ENCODE data around the gene TNS1. TPM values are rescaled to one million over a fixed set of nuclear protein-coding genes. Genes with fewer than 3 reads are reported as not detected.

The TNS1 gene
- total RNA-seq, 1 experiment from 2014 or later = 4.5 TPM

DNA sequence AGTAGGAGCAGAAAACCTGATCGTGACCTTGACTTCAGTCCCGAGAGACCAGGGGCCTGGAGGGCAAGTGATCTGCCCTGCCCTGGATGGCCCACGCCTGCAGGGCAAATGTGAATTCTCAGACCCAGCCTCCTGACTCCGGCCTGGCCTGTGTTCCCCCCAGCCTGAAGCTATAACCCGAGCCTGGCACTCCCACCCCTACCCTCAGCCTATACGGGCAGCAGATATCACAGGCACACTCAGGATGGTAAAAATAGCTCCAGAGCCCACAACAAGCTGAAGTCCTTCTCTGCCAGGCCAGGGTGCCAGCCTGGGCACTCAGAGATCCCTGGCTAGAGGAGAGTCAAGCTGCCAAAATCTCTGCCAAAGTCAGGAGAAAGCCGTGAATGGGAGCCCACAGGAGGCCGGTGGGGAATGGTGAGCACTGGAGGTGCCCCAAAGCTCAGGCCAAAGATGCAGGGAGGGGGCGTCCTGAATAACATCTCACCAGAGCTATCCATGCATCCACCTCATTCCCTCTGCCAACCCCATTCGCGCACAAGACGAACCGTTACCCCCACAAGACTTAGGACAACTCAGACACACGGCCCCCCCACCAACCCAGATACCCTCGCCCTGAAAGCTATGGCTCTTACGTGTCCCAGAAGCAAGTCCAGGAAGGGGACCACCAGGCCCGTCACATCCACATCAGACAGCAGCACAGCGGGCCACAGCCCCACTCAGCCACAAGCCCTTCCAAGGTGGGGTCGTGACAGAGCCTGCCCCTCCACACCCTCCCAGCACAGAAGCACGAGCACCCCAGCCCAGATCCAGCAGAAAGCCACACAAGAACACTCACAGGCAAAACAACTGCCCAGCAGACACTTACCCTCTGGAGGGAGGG, 144.9 kb downstream of the TNS1 start:
- ChIA-PET CTCF (interaction anchor here (0.7 to 4.4 kb wide), 10 partner anchors 21 to 136 kb away, joined by 4 to 21 read pairs (median 6); no protein-coding TSS in a partner anchor), POLR2A (no interaction called here)
- Mint-ChIP-seq H3K4me1 (peaks cover 30% of the 10 kb centered on the region), H3K27ac (no peak overlapping the region), H3K4me3 (no peak overlapping the region), H3K27me3 (ENCODE audit: low read depth) (no peaks in the 10 kb centered on the region), H3K9me3 (no peaks in the 10 kb centered on the region), H3K36me3 (no peaks in the 10 kb centered on the region)
- TF ChIP-seq, protein P1, sequence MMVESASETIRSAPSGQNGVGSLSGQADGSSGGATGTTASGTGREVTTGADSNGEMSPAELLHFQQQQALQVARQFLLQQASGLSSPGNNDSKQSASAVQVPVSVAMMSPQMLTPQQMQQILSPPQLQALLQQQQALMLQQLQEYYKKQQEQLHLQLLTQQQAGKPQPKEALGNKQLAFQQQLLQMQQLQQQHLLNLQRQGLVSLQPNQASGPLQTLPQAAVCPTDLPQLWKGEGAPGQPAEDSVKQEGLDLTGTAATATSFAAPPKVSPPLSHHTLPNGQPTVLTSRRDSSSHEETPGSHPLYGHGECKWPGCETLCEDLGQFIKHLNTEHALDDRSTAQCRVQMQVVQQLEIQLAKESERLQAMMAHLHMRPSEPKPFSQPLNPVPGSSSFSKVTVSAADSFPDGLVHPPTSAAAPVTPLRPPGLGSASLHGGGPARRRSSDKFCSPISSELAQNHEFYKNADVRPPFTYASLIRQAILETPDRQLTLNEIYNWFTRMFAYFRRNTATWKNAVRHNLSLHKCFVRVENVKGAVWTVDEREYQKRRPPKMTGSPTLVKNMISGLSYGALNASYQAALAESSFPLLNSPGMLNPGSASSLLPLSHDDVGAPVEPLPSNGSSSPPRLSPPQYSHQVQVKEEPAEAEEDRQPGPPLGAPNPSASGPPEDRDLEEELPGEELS (CRISPR knock-in tag; IDR thresholded peaks at IDR 0.05) = no peak
- TF ChIP-seq STAT6 (CRISPR knock-in tag; conservative IDR thresholded peaks at IDR 0.05; ENCODE audit: low read depth) (no peak), NR3C1 (CRISPR knock-in tag; conservative IDR thresholded peaks at IDR 0.05; ENCODE audit: low read depth) (no peak)
- DNase-seq (ENCODE audit: low spot score) (no peak), ATAC-seq (no peak; the same call in 1 of the 2 replicates)

DNA sequence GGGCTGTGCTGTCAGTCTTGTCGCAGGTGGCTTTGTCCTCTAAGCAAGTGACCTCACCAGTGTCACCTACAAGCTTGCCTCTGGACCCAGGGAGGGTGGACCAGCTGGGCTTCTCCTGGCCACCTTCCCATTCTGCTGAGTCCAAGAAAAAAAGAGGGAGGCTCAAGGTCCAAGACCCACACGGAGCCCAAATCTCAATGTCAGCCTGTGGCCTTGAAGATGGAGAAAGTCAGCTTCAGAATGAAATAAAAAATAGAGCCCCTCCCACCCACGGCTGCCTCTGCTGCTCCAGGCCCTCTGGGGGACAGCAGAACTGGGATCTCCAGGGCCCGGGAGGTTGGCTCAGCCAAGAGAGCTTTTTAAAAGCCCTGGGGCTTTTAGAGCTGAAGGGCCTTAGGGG, 145.9 kb downstream of the TNS1 start:
- ChIA-PET POLR2A (no interaction called here), CTCF (interaction anchor here (2.0 to 4.4 kb wide), 4 partner anchors 30 to 137 kb away, joined by 7 to 21 read pairs (median 13); no protein-coding TSS in a partner anchor)
- Mint-ChIP-seq H3K9me3 (no peaks in the 10 kb centered on the region), H3K27ac (no peak overlapping the region), H3K4me3 (no peak overlapping the region), H3K27me3 (ENCODE audit: low read depth) (no peaks in the 10 kb centered on the region), H3K4me1 (peaks cover 24% of the 10 kb centered on the region), H3K36me3 (no peaks in the 10 kb centered on the region)
- DNase-seq (ENCODE audit: low spot score) (no peak), ATAC-seq (no peak)
- no peak for TF ChIP-seq SMAD4 (CRISPR knock-in tag; IDR thresholded peaks at IDR 0.05)
- no peak for TF ChIP-seq STAT6 (CRISPR knock-in tag; conservative IDR thresholded peaks at IDR 0.05; ENCODE audit: low read depth)
- TF ChIP-seq RELA (CRISPR knock-in tag; IDR thresholded peaks at IDR 0.05; ENCODE audit: borderline replicate concordance) = no peak
- TF ChIP-seq ZNF232 (CRISPR knock-in tag; IDR thresholded peaks at IDR 0.05) = no peak
- no peak for TF ChIP-seq PRRX2 (CRISPR knock-in tag; IDR thresholded peaks at IDR 0.05)
- TF ChIP-seq ZNF281 (CRISPR knock-in tag; IDR thresholded peaks at IDR 0.05) = no peak
- TF ChIP-seq, protein P2, sequence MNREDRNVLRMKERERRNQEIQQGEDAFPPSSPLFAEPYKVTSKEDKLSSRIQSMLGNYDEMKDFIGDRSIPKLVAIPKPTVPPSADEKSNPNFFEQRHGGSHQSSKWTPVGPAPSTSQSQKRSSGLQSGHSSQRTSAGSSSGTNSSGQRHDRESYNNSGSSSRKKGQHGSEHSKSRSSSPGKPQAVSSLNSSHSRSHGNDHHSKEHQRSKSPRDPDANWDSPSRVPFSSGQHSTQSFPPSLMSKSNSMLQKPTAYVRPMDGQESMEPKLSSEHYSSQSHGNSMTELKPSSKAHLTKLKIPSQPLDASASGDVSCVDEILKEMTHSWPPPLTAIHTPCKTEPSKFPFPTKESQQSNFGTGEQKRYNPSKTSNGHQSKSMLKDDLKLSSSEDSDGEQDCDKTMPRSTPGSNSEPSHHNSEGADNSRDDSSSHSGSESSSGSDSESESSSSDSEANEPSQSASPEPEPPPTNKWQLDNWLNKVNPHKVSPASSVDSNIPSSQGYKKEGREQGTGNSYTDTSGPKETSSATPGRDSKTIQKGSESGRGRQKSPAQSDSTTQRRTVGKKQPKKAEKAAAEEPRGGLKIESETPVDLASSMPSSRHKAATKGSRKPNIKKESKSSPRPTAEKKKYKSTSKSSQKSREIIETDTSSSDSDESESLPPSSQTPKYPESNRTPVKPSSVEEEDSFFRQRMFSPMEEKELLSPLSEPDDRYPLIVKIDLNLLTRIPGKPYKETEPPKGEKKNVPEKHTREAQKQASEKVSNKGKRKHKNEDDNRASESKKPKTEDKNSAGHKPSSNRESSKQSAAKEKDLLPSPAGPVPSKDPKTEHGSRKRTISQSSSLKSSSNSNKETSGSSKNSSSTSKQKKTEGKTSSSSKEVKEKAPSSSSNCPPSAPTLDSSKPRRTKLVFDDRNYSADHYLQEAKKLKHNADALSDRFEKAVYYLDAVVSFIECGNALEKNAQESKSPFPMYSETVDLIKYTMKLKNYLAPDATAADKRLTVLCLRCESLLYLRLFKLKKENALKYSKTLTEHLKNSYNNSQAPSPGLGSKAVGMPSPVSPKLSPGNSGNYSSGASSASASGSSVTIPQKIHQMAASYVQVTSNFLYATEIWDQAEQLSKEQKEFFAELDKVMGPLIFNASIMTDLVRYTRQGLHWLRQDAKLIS (CRISPR knock-in tag; IDR thresholded peaks at IDR 0.05; ENCODE audit: borderline replicate concordance) = no peak
- TF ChIP-seq GRHL2 (CRISPR knock-in tag; IDR thresholded peaks at IDR 0.05; ENCODE audit: insufficient replicate concordance, severe bottlenecking) = no peak
- TF ChIP-seq, protein P3, sequence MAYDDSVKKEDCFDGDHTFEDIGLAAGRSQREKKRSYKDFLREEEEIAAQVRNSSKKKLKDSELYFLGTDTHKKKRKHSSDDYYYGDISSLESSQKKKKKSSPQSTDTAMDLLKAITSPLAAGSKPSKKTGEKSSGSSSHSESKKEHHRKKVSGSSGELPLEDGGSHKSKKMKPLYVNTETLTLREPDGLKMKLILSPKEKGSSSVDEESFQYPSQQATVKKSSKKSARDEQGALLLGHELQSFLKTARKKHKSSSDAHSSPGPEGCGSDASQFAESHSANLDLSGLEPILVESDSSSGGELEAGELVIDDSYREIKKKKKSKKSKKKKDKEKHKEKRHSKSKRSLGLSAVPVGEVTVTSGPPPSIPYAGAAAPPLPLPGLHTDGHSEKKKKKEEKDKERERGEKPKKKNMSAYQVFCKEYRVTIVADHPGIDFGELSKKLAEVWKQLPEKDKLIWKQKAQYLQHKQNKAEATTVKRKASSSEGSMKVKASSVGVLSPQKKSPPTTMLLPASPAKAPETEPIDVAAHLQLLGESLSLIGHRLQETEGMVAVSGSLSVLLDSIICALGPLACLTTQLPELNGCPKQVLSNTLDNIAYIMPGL (CRISPR knock-in tag; IDR thresholded peaks at IDR 0.05) = no peak
- no peak for TF ChIP-seq ZNF263 (CRISPR knock-in tag; IDR thresholded peaks at IDR 0.05; ENCODE audit: low read depth)
- TF ChIP-seq TEAD1 (CRISPR knock-in tag; IDR thresholded peaks at IDR 0.05) = no peak
- TF ChIP-seq EMX1 (CRISPR knock-in tag; IDR thresholded peaks at IDR 0.05) = no peak

All from WTC11 (cell line).